T-helper 17 cell (primary cell): ENCODE data around the gene SUSD5. TPM values are rescaled to one million over a fixed set of nuclear protein-coding genes. Genes with fewer than 3 reads are reported as not detected.
A peak's percentile ranks its signal among the peaks of the same experiment; 100 is the strongest.

Source experiments
- ATAC-seq: fragments of 150-1000 bp; cut with Tn5 transposase; 2 replicates; pipeline ENCODE4 v1.10.0; 2021; ENCODE audit warnings: mild to moderate bottlenecking, moderate library complexity
- DNase-seq, 3 donors: peaks; one replicate each; pipeline versions ENCODE4 v3.0.0 to v3.0.0-alpha.2; 2020 to 2021
- H3K9me3 ChIP-seq: one replicate; pipeline ENCODE4 v1.7.0; 2013; ENCODE audit warnings: low read length, mild to moderate bottlenecking; ENCODE audit not compliant: control insufficient read depth, poor library complexity, severe bottlenecking
- H3K27ac Mint-ChIP-seq: one replicate; pipeline ENCODE4 v1.8.0; 2022; ENCODE audit warnings: mild to moderate bottlenecking, moderate library complexity, mixed read lengths
- H3K27me3 Mint-ChIP-seq: one replicate; pipeline ENCODE4 v1.8.0; 2022; ENCODE audit warnings: mixed read lengths
- H3K36me3 Mint-ChIP-seq: one replicate; pipeline ENCODE4 v1.8.0; 2022; ENCODE audit warnings: low read depth, mixed read lengths
- H3K4me1 Mint-ChIP-seq: one replicate; pipeline ENCODE4 v1.8.0; 2022; ENCODE audit warnings: mild to moderate bottlenecking, mixed read lengths
- H3K4me3 Mint-ChIP-seq: one replicate; pipeline ENCODE4 v1.8.0; 2022; ENCODE audit warnings: mild to moderate bottlenecking, moderate library complexity, mixed read lengths
- total RNA-seq, 4 donors: library from RNA in 2 of 4; stranded (reverse) in 2 of 4; gene quantifications; one replicate each; pipeline ENCODE4 v1.2.3 and lab custom pipeline; 2022 to 2026

SUSD5 gene
- total RNA-seq (not detected), total RNA-seq (lab: John Stamatoyannopoulos, UW) (0.08 to 1.2 reads per million in 2 donors)

DNA sequence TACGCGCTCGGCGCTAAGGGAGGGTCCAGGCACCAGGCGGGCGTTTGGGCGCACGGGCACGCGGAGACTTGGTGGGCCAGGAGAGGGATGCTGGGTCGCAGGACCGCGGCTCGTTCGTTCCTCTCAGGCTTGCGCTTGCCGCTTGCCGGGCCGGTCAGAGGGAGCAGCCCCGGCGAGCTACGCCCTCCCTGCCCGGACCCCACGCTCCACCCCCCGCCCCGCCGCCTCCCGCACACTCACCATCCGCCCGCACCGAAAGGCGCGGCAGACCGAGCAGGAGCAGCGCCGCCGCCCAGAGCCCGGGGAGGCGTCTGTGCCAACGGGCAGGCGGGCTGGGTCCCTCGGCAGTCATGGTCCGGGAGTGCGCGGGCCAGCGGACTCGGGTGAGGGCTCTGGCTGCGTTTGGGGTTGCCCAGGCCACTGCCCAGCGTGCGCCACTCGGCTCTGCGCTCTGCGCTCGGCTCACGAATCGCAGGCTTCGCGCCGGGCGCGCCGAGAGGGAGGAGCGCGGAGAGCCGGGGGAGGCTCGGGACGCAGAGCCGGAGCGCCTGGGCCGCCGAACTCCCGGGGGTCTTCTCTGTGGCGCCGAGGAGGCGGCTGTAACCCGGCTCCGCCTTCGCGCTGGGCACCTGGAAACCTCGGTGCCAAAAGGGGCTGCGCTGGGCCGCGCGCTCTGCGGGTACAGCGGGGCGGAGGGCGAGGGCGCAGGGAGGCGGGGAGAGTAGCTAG is at the start of gene SUSD5:
Gene SUSD5, minus strand, starts transcription at position 365 of the 729 bp plus-strand sequence. Its CDS starts 13 bp downstream, at position 352.
- Mint-ChIP-seq H3K27me3 (peaks cover 73% of the 10 kb centered on the region), H3K4me1 (peaks cover 9% of the 10 kb centered on the region), H3K27ac (no peak within 1 kb of the TSS), H3K4me3 (peak within 1 kb of the TSS; percentile 59), H3K36me3 (peaks cover 6% of the 10 kb centered on the region)
- H3K9me3 ChIP-seq = no peaks in the 10 kb centered on the region
- no peak for DNase-seq
- no peak for ATAC-seq

- H3K4me1 Mint-ChIP-seq = no peaks in the 10 kb centered on the region
- no peak overlapping the region for H3K4me3 Mint-ChIP-seq
- H3K36me3 Mint-ChIP-seq = peaks cover 2% of the 10 kb centered on the region
- DNase-seq = no peak
- no peak for ATAC-seq
- no peak overlapping the region for H3K27ac Mint-ChIP-seq
- H3K27me3 Mint-ChIP-seq = no peaks in the 10 kb centered on the region
- H3K9me3 ChIP-seq = no peaks in the 10 kb centered on the region
These were observed 41.5 kb upstream of the SUSD5 start for GRCh38 chr3:33260104-33260503.

- no peak overlapping the region for H3K27ac Mint-ChIP-seq
These were observed 37.6 kb upstream of the SUSD5 start for GRCh38 chr3:33256249-33256648.

GRCh38 chr3:33250712-33251111 is 32.1 kb upstream of the SUSD5 start:
- no peak overlapping the region for H3K4me3 Mint-ChIP-seq
- H3K9me3 ChIP-seq = no peaks in the 10 kb centered on the region
- no peak for DNase-seq
- ATAC-seq = no peak
- H3K4me1 Mint-ChIP-seq = no peaks in the 10 kb centered on the region
- H3K27ac Mint-ChIP-seq = no peak overlapping the region
- H3K36me3 Mint-ChIP-seq = peaks cover 3% of the 10 kb centered on the region
- H3K27me3 Mint-ChIP-seq = peaks cover 28% of the 10 kb centered on the region

More at GRCh38 chr3:33256249-33256648, 37.6 kb upstream of the SUSD5 start:
- ATAC-seq (no peak), DNase-seq (no peak)
- H3K4me3 Mint-ChIP-seq = no peak overlapping the region
- H3K9me3 ChIP-seq = no peaks in the 10 kb centered on the region
- no peaks in the 10 kb centered on the region for H3K4me1 Mint-ChIP-seq
- H3K36me3 Mint-ChIP-seq = no peaks in the 10 kb centered on the region
- peaks cover 11% of the 10 kb centered on the region for H3K27me3 Mint-ChIP-seq

- Mint-ChIP-seq H3K27me3 (peaks cover 43% of the 10 kb centered on the region), H3K27ac (no peak overlapping the region), H3K4me3 (no peak overlapping the region), H3K36me3 (peaks cover 3% of the 10 kb centered on the region), H3K4me1 (no peaks in the 10 kb centered on the region)
- no peaks in the 10 kb centered on the region for H3K9me3 ChIP-seq
- ATAC-seq (no peak), DNase-seq (no peak)
These were observed 28.2 kb upstream of the SUSD5 start for GRCh38 chr3:33246786-33247185.

GRCh38 chr3:33240261-33240660 is 21.7 kb upstream of the SUSD5 start:
- Mint-ChIP-seq H3K27me3 (peaks cover 44% of the 10 kb centered on the region), H3K27ac (no peak overlapping the region), H3K4me1 (no peaks in the 10 kb centered on the region), H3K36me3 (no peaks in the 10 kb centered on the region), H3K4me3 (no peak overlapping the region)
- H3K9me3 ChIP-seq = peaks cover 4% of the 10 kb centered on the region
- no peak for ATAC-seq
- no peak for DNase-seq

GRCh38 chr3:33238923-33239322 is 20.3 kb upstream of the SUSD5 start:
- no peak overlapping the region for H3K27ac Mint-ChIP-seq
- peaks cover 4% of the 10 kb centered on the region for H3K9me3 ChIP-seq
- H3K27me3 Mint-ChIP-seq = peaks cover 38% of the 10 kb centered on the region
- H3K36me3 Mint-ChIP-seq = peaks cover 2% of the 10 kb centered on the region
- ATAC-seq (no peak), DNase-seq (no peak)
- no peak overlapping the region for H3K4me3 Mint-ChIP-seq
- no peaks in the 10 kb centered on the region for H3K4me1 Mint-ChIP-seq

DNA sequence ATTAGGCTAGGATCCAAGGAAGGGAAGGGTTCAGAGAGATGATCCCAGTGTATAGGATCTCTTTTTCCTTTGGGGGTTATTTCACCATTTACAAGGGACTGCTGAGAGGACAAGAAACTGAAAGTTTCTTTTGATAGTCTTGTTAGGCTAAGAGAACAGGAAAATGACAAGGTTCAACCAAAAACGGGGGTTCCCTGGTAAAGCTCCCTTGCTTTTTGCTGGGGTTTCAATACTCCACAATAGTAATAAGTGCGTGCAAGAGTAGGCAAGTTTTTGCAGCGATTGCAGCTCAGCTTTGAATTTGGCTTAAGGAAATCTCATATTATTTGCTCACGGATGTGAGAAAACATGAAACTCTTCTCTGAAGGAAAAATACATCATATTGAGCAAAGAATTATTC is 18.8 kb upstream of the SUSD5 start:
- DNase-seq (no peak), ATAC-seq (no peak)
- H3K4me1 Mint-ChIP-seq = no peaks in the 10 kb centered on the region
- H3K36me3 Mint-ChIP-seq = peaks cover 3% of the 10 kb centered on the region
- no peak overlapping the region for H3K4me3 Mint-ChIP-seq
- H3K27me3 Mint-ChIP-seq = peaks cover 36% of the 10 kb centered on the region
- peaks cover 4% of the 10 kb centered on the region for H3K9me3 ChIP-seq
- no peak overlapping the region for H3K27ac Mint-ChIP-seq

GRCh38 chr3:33236005-33236404 is 17.4 kb upstream of the SUSD5 start:
- ATAC-seq (no peak), DNase-seq (no peak)
- Mint-ChIP-seq H3K4me1 (no peaks in the 10 kb centered on the region), H3K36me3 (peaks cover 3% of the 10 kb centered on the region), H3K4me3 (no peak overlapping the region), H3K27ac (no peak overlapping the region), H3K27me3 (peaks cover 38% of the 10 kb centered on the region)
- peaks cover 4% of the 10 kb centered on the region for H3K9me3 ChIP-seq

DNA sequence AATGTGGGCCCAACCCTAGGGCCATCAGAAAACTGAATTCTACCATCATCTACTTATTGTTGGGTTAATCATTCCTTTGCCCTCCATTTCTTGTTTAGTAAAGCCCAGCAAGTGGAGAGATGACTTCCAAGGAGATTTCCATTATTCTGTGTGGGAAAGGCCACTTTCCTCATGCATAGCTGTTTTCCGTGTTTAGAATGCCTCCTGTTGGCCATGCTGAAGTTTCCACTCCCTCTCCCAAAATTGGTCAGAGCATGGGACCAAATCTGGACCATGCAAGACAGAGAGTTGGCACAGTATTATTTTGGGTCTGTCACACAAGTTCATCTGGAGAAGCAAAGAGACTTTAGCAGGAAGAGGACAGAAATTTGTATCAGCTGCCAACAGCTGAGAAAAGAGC is 15.3 kb upstream of the SUSD5 start:
- Mint-ChIP-seq H3K36me3 (peaks cover 3% of the 10 kb centered on the region), H3K27ac (no peak overlapping the region), H3K27me3 (peaks cover 48% of the 10 kb centered on the region), H3K4me1 (no peaks in the 10 kb centered on the region), H3K4me3 (no peak overlapping the region)
- peaks cover 4% of the 10 kb centered on the region for H3K9me3 ChIP-seq
- DNase-seq (no peak), ATAC-seq (no peak)

- peaks cover 3% of the 10 kb centered on the region for H3K36me3 Mint-ChIP-seq
- H3K4me1 Mint-ChIP-seq = no peaks in the 10 kb centered on the region
- H3K4me3 Mint-ChIP-seq = no peak overlapping the region
- DNase-seq = no peak
- H3K27me3 Mint-ChIP-seq = peaks cover 57% of the 10 kb centered on the region
- no peak for ATAC-seq
- no peaks in the 10 kb centered on the region for H3K9me3 ChIP-seq
- no peak overlapping the region for H3K27ac Mint-ChIP-seq
These were observed 13.3 kb upstream of the SUSD5 start for GRCh38 chr3:33231756-33232465.

DNA sequence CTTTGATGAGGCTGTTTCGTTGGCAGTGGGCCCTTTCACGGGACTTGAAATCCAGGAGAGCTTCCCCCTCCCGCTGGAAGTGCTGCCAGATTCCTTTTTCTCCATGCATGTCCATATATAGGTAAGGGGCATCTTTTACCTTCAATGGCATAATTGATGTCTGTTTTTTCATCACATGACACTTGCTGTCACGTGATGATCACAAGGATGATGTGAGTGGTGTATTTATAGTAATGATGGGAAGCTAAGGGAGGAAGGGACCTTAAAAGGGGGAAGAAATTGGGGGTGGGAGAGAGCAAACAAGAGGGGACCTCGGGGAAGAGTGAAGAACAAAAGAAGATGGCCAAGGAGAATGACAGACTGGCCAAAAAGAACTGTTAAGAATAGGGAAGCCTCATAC is 11.3 kb upstream of the SUSD5 start:
- no peak overlapping the region for H3K27ac Mint-ChIP-seq
- no peaks in the 10 kb centered on the region for H3K4me1 Mint-ChIP-seq
- peaks cover 3% of the 10 kb centered on the region for H3K36me3 Mint-ChIP-seq
- no peaks in the 10 kb centered on the region for H3K9me3 ChIP-seq
- H3K27me3 Mint-ChIP-seq = peaks cover 47% of the 10 kb centered on the region
- DNase-seq (no peak), ATAC-seq (no peak)
- H3K4me3 Mint-ChIP-seq = no peak overlapping the region

- no peak for ATAC-seq
These were observed 10.5 kb upstream of the SUSD5 start for GRCh38 chr3:33229066-33229465.

More at GRCh38 chr3:33229066-33229465, 10.5 kb upstream of the SUSD5 start:
- no peaks in the 10 kb centered on the region for H3K4me1 Mint-ChIP-seq
- peaks cover 46% of the 10 kb centered on the region for H3K27me3 Mint-ChIP-seq
- no peak for DNase-seq
- H3K4me3 Mint-ChIP-seq = no peak overlapping the region
- H3K27ac Mint-ChIP-seq = no peak overlapping the region
- H3K9me3 ChIP-seq = no peaks in the 10 kb centered on the region
- peaks cover 2% of the 10 kb centered on the region for H3K36me3 Mint-ChIP-seq
